Activated CD8-positive, alpha-beta T cell treated with anti-CD3 and anti-CD28 coated beads for 36 hours (primary cell): ENCODE data around the gene PLXNA3. TPM values are rescaled to one million over a fixed set of nuclear protein-coding genes. Genes with fewer than 3 reads are reported as not detected.
A peak's percentile ranks its signal among the peaks of the same experiment; 100 is the strongest.

Experiments used
- ATAC-seq: fragments of 200-7000 bp; cut with Tn5 transposase; one replicate; pipeline ENCODE4 v1.10.0; 2021; ENCODE audit warnings: mild to moderate bottlenecking, moderate library complexity
- CTCF ChIA-PET: fragments of 350-600 bp; sonication (Branson Sonifier 250); formaldehyde crosslinking; loops from one replicate; lab custom pipeline; 2021; ENCODE audit warnings: antibody characterized with exemption; lab: Charles Lee
- POLR2A ChIA-PET: fragments of 350-600 bp; sonication (Branson Sonifier 250); formaldehyde crosslinking; loops from one replicate; lab custom pipeline; 2021; ENCODE audit warnings: antibody characterized with exemption; lab: Charles Lee
- DNase-seq: peaks from one replicate; pipeline ENCODE4 v3.0.0-alpha.2; 2020
- H3K27ac Mint-ChIP-seq: one replicate; pipeline ENCODE4 v1.8.0; 2021; ENCODE audit warnings: mild to moderate bottlenecking, mixed read lengths
- H3K27me3 Mint-ChIP-seq: one replicate; pipeline ENCODE4 v1.8.0; 2021; ENCODE audit warnings: mixed read lengths
- H3K36me3 Mint-ChIP-seq: one replicate; pipeline ENCODE4 v1.8.0; 2021; ENCODE audit warnings: low read depth, mixed read lengths
- H3K4me1 Mint-ChIP-seq: one replicate; pipeline ENCODE4 v1.8.0; 2021; ENCODE audit warnings: low read depth, mixed read lengths
- H3K4me3 Mint-ChIP-seq: one replicate; pipeline ENCODE4 v1.8.0; 2021; ENCODE audit warnings: mild to moderate bottlenecking, moderate library complexity, mixed read lengths
- H3K9me3 Mint-ChIP-seq: one replicate; pipeline ENCODE4 v1.8.0; 2021; ENCODE audit warnings: mixed read lengths
- intact Hi-C: fragments of 100-400 bp; cut with micrococcal nuclease; formaldehyde crosslinking; loops from one replicate; pipeline ENCODE4 v1.10.0; 2022
- total RNA-seq, 2 experiments: library from RNA; stranded (reverse); gene quantifications; one replicate each; pipeline ENCODE4 v1.2.3, GENCODE V29; 2021
- TF ChIP-seq, protein P1 (sequence below): fragments of 200-600 bp; IDR thresholded peaks from one replicate; pipeline ENCODE4 v1.8.0; 2022; ENCODE audit warnings: antibody characterized with exemption, mild to moderate bottlenecking

Gene PLXNA3
- total RNA-seq, 2 experiments from 2014 or later, result 36.5 to 40.5 TPM

DNA sequence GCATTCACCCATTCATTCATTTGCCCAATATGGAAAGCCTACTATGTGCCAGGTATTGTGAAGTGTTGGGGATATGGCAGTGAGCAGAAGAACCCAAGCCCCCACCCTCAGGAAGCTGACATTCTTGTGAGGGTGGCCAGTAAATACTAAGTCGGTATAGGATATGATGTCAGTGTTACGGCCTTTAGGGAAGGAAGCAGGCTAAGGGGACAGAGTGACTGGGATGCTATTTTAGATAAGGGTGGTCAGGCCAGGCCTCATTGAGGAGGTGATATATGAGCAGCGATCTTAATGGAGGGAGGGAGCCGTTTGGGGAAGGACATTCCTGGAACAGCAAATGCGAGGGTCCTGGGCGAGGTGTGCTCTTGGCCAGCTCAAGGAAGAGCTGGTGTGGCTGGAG is 27.6 kb upstream of the PLXNA3 start:
- ChIA-PET POLR2A (interaction anchor here (1.2 kb wide), 1 partner anchor 20 kb away, joined by 3 read pairs; no protein-coding TSS in a partner anchor), CTCF (no interaction called here)
- Mint-ChIP-seq H3K4me3 (no peak overlapping the region), H3K4me1 (peaks cover 19% of the 10 kb centered on the region), H3K27me3 (no peaks in the 10 kb centered on the region), H3K9me3 (no peaks in the 10 kb centered on the region), H3K27ac (peak overlapping the region; percentile 82), H3K36me3 (peaks cover 4% of the 10 kb centered on the region)
- TF ChIP-seq, protein P1, sequence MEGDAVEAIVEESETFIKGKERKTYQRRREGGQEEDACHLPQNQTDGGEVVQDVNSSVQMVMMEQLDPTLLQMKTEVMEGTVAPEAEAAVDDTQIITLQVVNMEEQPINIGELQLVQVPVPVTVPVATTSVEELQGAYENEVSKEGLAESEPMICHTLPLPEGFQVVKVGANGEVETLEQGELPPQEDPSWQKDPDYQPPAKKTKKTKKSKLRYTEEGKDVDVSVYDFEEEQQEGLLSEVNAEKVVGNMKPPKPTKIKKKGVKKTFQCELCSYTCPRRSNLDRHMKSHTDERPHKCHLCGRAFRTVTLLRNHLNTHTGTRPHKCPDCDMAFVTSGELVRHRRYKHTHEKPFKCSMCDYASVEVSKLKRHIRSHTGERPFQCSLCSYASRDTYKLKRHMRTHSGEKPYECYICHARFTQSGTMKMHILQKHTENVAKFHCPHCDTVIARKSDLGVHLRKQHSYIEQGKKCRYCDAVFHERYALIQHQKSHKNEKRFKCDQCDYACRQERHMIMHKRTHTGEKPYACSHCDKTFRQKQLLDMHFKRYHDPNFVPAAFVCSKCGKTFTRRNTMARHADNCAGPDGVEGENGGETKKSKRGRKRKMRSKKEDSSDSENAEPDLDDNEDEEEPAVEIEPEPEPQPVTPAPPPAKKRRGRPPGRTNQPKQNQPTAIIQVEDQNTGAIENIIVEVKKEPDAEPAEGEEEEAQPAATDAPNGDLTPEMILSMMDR, result no peak
- no peak for ATAC-seq
- no peak for DNase-seq
- intact Hi-C loops, result no loop called here

DNA sequence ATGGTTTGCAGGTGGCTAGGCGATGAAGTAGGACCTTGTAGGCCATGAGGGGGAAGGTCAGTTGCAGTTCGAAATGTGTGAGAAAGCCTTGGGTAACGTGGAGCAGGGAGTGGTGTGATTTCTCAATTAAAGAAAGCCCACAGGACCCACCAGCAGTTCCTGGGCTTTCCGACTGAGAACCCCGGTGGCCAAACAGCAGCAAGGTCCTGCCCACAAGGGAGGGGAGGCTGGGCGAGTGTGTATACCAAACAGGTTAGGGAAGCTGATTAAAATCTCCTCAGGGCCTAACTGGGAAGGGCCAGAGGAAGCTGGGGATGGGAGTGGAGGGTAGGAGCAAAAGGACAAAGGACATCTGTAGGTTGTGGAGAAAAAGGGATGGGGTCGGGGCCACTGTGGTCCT is 27.2 kb upstream of the PLXNA3 start:
- POLR2A ChIA-PET, result interaction anchor here (0.7 to 1.2 kb wide), 2 partner anchors 20 to 63 kb away, joined by 3 read pairs; no protein-coding TSS in a partner anchor
- H3K4me1 Mint-ChIP-seq, result peaks cover 20% of the 10 kb centered on the region
- peaks cover 6% of the 10 kb centered on the region for H3K36me3 Mint-ChIP-seq
- H3K9me3 Mint-ChIP-seq, result no peaks in the 10 kb centered on the region
- DNase-seq (no peak), ATAC-seq (no peak)
- no peak overlapping the region for H3K4me3 Mint-ChIP-seq
- H3K27ac Mint-ChIP-seq, result peak overlapping the region; percentile 82
- no peaks in the 10 kb centered on the region for H3K27me3 Mint-ChIP-seq
- CTCF ChIA-PET, result no interaction called here
- TF ChIP-seq, protein P1, result no peak
- intact Hi-C loops, result no loop called here

GRCh38 chrX:154431341-154431740 is 26.7 kb upstream of the PLXNA3 start:
- TF ChIP-seq, protein P1, result no peak
- peaks cover 10% of the 10 kb centered on the region for H3K36me3 Mint-ChIP-seq

GRCh38 chrX:154432210-154432609 is 25.9 kb upstream of the PLXNA3 start:
- Mint-ChIP-seq H3K27ac (no peak overlapping the region), H3K4me3 (no peak overlapping the region), H3K9me3 (no peaks in the 10 kb centered on the region), H3K36me3 (peaks cover 11% of the 10 kb centered on the region), H3K27me3 (no peaks in the 10 kb centered on the region), H3K4me1 (peaks cover 25% of the 10 kb centered on the region)
- TF ChIP-seq, protein P1, result no peak
- CTCF ChIA-PET, result no interaction called here
- no peak for DNase-seq
- intact Hi-C loops, result no loop called here
- POLR2A ChIA-PET, result interaction anchor here (0.9 to 1.4 kb wide), 3 partner anchors 17 to 34 kb away, joined by 3 to 6 read pairs (median 4); partner anchors contain the start of gene RPL10
- no peak for ATAC-seq

More at GRCh38 chrX:154431341-154431740, 26.7 kb upstream of the PLXNA3 start:
- ATAC-seq, result no peak
- CTCF ChIA-PET, result no interaction called here
- POLR2A ChIA-PET, result interaction anchor here (0.7 to 1.2 kb wide), 3 partner anchors 17 to 63 kb away, joined by 3 read pairs; no protein-coding TSS in a partner anchor
- H3K4me3 Mint-ChIP-seq, result no peak overlapping the region
- no peak for DNase-seq
- H3K9me3 Mint-ChIP-seq, result no peaks in the 10 kb centered on the region
- H3K27me3 Mint-ChIP-seq, result no peaks in the 10 kb centered on the region
- no peak overlapping the region for H3K27ac Mint-ChIP-seq
- H3K4me1 Mint-ChIP-seq, result peaks cover 24% of the 10 kb centered on the region
- intact Hi-C loops, result no loop called here

- Mint-ChIP-seq H3K27me3 (no peaks in the 10 kb centered on the region), H3K4me1 (peaks cover 26% of the 10 kb centered on the region), H3K4me3 (no peak overlapping the region), H3K36me3 (peaks cover 11% of the 10 kb centered on the region), H3K9me3 (no peaks in the 10 kb centered on the region), H3K27ac (no peak overlapping the region)
- POLR2A ChIA-PET, result interaction anchor here (1.4 kb wide), 1 partner anchor 34 kb away, joined by 6 read pairs; no protein-coding TSS in a partner anchor
- intact Hi-C loops, result no loop called here
- ATAC-seq (no peak), DNase-seq (no peak)
- TF ChIP-seq, protein P1, result no peak
- CTCF ChIA-PET, result no interaction called here
Measured at GRCh38 chrX:154433605-154434004, 24.5 kb upstream of the PLXNA3 start.
